ENCODE measurements around the gene NADK.
A peak's percentile ranks its signal among the peaks of the same experiment; 100 is the strongest.
"Not testable (repeated sequence)": the region's sequence is repeated elsewhere in the genome, so short reads cannot be mapped to it uniquely, and the experiment has no call there.

NADK gene

GRCh38 chr1:1742529-1742928 lies 35.7 kb downstream of the NADK start:
- DNase-seq, result not testable (repeated sequence)

- not testable (repeated sequence) for DNase-seq
These were observed 37.3 kb downstream of the NADK start for GRCh38 chr1:1741013-1741412.

GRCh38 chr1:1738799-1739337 lies 39.4 kb downstream of the NADK start:
- DNase-seq, result not testable (repeated sequence)

- not testable (repeated sequence) for DNase-seq
These were observed 40.3 kb downstream of the NADK start for GRCh38 chr1:1737675-1738590.

- no peak for DNase-seq
These were observed 45.9 kb downstream of the NADK start for GRCh38 chr1:1732381-1732780.

- no peak for DNase-seq
These were observed 47.4 kb downstream of the NADK start for GRCh38 chr1:1730870-1731269.

GRCh38 chr1:1730230-1730629 lies 48.0 kb downstream of the NADK start:
- not testable (repeated sequence) for DNase-seq

- not testable (repeated sequence) for DNase-seq
These were observed 49.0 kb downstream of the NADK start for GRCh38 chr1:1729116-1729816.

- not testable (repeated sequence) for DNase-seq
These were observed 49.8 kb downstream of the NADK start for GRCh38 chr1:1728308-1729005.

GRCh38 chr1:1727131-1727651 lies 51.1 kb downstream of the NADK start:
- not testable (repeated sequence) for DNase-seq

GRCh38 chr1:1726088-1726487 lies 52.2 kb downstream of the NADK start:
- not testable (repeated sequence) for DNase-seq

GRCh38 chr1:1724035-1724864 lies 54.0 kb downstream of the NADK start, which contains the start of gene CDK11A:
Gene CDK11A, minus strand, starts transcription at chr1:1724357. Its CDS starts 1,539 bp downstream, at chr1:1722818.
- peak; percentile 74 for DNase-seq

GRCh38 chr1:1721201-1721600 lies 57.1 kb downstream of the NADK start:
- no peak for DNase-seq

GRCh38 chr1:1715109-1715883 lies 63.0 kb downstream of the NADK start:
- not testable (repeated sequence) for DNase-seq

- DNase-seq, result not testable (repeated sequence)
These were observed 70.4 kb downstream of the NADK start for GRCh38 chr1:1707897-1708296.

GRCh38 chr1:1707241-1707640 lies 71.0 kb downstream of the NADK start:
- not testable (repeated sequence) for DNase-seq

GRCh38 chr1:1705623-1706022 lies 72.6 kb downstream of the NADK start:
- not testable (repeated sequence) for DNase-seq

GRCh38 chr1:1704284-1704957 lies 73.8 kb downstream of the NADK start:
- DNase-seq, result not testable (repeated sequence)

- no peak for DNase-seq
These were observed 74.5 kb downstream of the NADK start for GRCh38 chr1:1703796-1704195.

- not testable (repeated sequence) for DNase-seq
These were observed 75.8 kb downstream of the NADK start for GRCh38 chr1:1702506-1702905.

Measured in NCI-H2107 (cell line).